Gastroesophageal sphincter (tissue), 4 donors: Measurements from ENCODE around the gene THRB. TPM values are rescaled to one million over a fixed set of nuclear protein-coding genes. Genes with fewer than 3 reads are reported as not detected.

Experiments used
- ATAC-seq: fragments of 150-250 bp; one replicate; pipeline ENCODE4 v1.9.1; 2016; ENCODE audit warnings: mild to moderate bottlenecking, moderate library complexity
- H3K27ac ChIP-seq, 4 donors: fragments of 200-600 bp; sonication (generic) in 3 of 4; 1 replicate in 3 of 4; 2 replicates in 1 of 4; pipeline ENCODE4 v1.5.1; 2016 to 2019
- H3K27me3 ChIP-seq: fragments of 200-600 bp; sonication (generic); one replicate; pipeline ENCODE4 v1.5.1; 2019
- H3K36me3 ChIP-seq, 2 donors: fragments of 200-600 bp; sonication (generic); one replicate each; pipeline ENCODE4 v1.5.1; 2019; ENCODE audit warnings: control low read depth in 1 of 2
- H3K4me1 ChIP-seq, 3 donors: fragments of 200-600 bp; sonication (generic); 1 replicate in 2 of 3; 2 replicates in 1 of 3; pipeline ENCODE4 v1.5.1; 2016 to 2019; ENCODE audit warnings: control low read depth in 2 of 3
- H3K4me3 ChIP-seq, 2 donors: fragments of 200-600 bp; sonication (generic); one replicate each; pipeline ENCODE4 v1.5.1; 2019; ENCODE audit warnings: mild to moderate bottlenecking in 1 of 2, moderate library complexity in 1 of 2
- H3K9me3 ChIP-seq, 3 donors: fragments of 200-600 bp; sonication (generic); one replicate each; pipeline ENCODE4 v1.5.1; 2017 to 2019; ENCODE audit warnings: control low read depth in 2 of 3
- CTCF ChIP-seq, 4 experiments: fragments of 200-600 bp in 2 of 4; fragments of 450-650 bp in 2 of 4; sonication (generic) in 1 of 4; IDR thresholded peaks; one replicate each; pipeline ENCODE4 v1.5.1; 2017 to 2019; ENCODE audit warnings: antibody characterized with exemption in 4 of 4, mild to moderate bottlenecking in 2 of 4, moderate library complexity in 2 of 4
- EP300 ChIP-seq: sonication (generic); formaldehyde crosslinking; IDR thresholded peaks from one replicate; pipeline ENCODE4 v1.6.1; 2017; ENCODE audit warnings: antibody characterized with exemption, mild to moderate bottlenecking
- POLR2A ChIP-seq, 2 donors: fragments of 450-650 bp; IDR thresholded peaks; one replicate each; pipeline ENCODE4 v1.6.1; 2017; ENCODE audit warnings: antibody characterized with exemption in 2 of 2, mild to moderate bottlenecking in 2 of 2, moderate library complexity in 1 of 2
- POLR2AphosphoS5 ChIP-seq: sonication (generic); formaldehyde crosslinking; IDR thresholded peaks from one replicate; pipeline ENCODE4 v1.6.1; 2017; ENCODE audit warnings: antibody characterized with exemption
- WGBS, 2 donors: methylation state at CpG; one replicate each; pipeline ENCODE4 v1.1.5; 2018; ENCODE audit warnings: low coverage in 1 of 2; 5-methylcytosine and 5-hydroxymethylcytosine counted together
- total RNA-seq, 4 donors: library from RNA; depleted of rRNA; stranded (reverse); fragments of >200 nt; gene quantifications; one replicate each; pipeline ENCODE4 v1.1.0, GENCODE V29; 2016

THRB gene
- total RNA-seq, 4 donors from 2014 or later = 42.5 to 61.9 (median 55.8) TPM

DNA sequence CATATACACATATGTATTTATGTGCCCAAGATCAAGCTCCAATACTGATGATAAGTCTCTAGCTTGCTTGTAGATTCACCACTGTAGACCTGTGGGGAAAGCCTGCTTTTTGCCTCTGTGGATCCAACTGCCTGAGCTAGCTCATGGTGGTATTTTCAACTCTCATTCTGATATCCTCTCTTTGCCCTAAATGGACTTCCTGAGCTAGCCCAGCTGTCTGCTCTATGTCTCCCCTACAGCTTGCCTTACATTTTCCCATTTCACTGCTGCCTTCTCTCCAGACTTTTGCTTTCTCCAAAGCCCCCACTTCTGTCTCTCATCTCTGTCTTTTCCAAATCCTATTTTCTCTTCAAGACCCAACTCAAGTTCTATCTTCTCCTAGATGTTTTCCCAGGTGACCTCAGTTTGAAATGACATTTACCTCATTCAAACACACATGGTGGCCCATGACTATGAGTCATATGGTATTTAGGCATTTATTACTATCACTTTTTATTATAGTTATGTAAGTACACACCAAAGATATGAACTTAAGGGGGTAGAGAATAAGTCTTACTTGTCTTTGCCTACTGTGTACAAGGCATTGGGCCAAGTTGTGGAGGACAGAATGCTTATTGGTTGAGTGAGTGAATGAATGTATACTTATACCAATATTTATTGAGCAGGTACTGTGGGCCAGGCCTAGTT is 357.9 kb downstream of the THRB start:
- H3K27ac ChIP-seq = peak overlapping the region; percentile 36 to 82 (median 77)
- no peaks in the 10 kb centered on the region for H3K9me3 ChIP-seq
- no peaks in the 10 kb centered on the region for H3K27me3 ChIP-seq
- TF ChIP-seq POLR2A (IDR thresholded peaks at IDR 0.05) (no peak), CTCF (IDR thresholded peaks at IDR 0.05) (no peak), EP300 (no peak), POLR2AphosphoS5 (no peak)
- no peak for ATAC-seq
- no peak overlapping the region for H3K4me3 ChIP-seq
- H3K36me3 ChIP-seq = peaks cover 0 to 32% of the 10 kb centered on the region in 2 donors
- H3K4me1 ChIP-seq = peaks cover 6 to 66% (median 20%) of the 10 kb centered on the region in 3 donors

- TF ChIP-seq POLR2A (IDR thresholded peaks at IDR 0.05) (no peak), POLR2AphosphoS5 (no peak), CTCF (IDR thresholded peaks at IDR 0.05) (no peak), EP300 (no peak)
- Histone ChIP-seq H3K36me3 (peaks cover 0 to 34% of the 10 kb centered on the region in 2 donors), H3K27me3 (no peaks in the 10 kb centered on the region), H3K9me3 (no peaks in the 10 kb centered on the region), H3K4me1 (peaks cover 6 to 54% (median 20%) of the 10 kb centered on the region in 3 donors), H3K4me3 (no peak overlapping the region), H3K27ac (peak overlapping the region; percentile 61 to 87 (median 77))
- WGBS, 2 donors = 34 to 55% methylated on average over 2 of the region's 2 CpGs
- peak; percentile 52 for ATAC-seq
These were observed 359.4 kb downstream of the THRB start for GRCh38 chr3:24135280-24135679.

- 58 to 76% methylated on average over 1 to 2 of the region's 2 CpGs for WGBS, 2 donors
- H3K4me3 ChIP-seq = no peak overlapping the region
- H3K9me3 ChIP-seq = no peaks in the 10 kb centered on the region
- no peak for TF ChIP-seq POLR2A (IDR thresholded peaks at IDR 0.05)
- TF ChIP-seq EP300 = no peak
- no peak for TF ChIP-seq CTCF (IDR thresholded peaks at IDR 0.05)
- no peak for TF ChIP-seq POLR2AphosphoS5
- no peak for ATAC-seq
- H3K27ac ChIP-seq = peak overlapping the region; percentile 61 to 87 (median 77)
- H3K4me1 ChIP-seq = peaks cover 9 to 54% (median 19%) of the 10 kb centered on the region in 3 donors
- H3K27me3 ChIP-seq = no peaks in the 10 kb centered on the region
- peaks cover 0 to 34% of the 10 kb centered on the region in 2 donors for H3K36me3 ChIP-seq
These were observed 360.7 kb downstream of the THRB start for GRCh38 chr3:24133942-24134341.

DNA sequence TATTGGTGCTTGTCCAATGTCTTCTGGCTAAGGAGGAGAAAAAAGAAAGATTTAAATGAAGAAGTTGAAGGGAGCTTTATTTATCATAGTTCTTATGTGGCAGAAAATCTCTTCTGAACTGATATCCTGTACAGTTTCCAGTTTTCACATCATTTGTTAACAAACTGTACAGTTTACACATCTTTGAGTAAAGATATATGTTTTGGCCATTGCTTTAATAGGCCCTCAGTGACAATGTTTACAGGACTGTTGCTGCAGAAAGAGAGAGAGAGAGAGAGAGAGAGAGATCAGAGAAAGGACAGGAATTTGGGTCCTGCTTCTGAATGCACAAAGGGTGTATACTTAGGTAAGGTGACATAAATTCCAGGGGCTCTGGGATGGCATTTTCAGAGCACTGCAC is 361.2 kb downstream of the THRB start:
- no peak for ATAC-seq
- Histone ChIP-seq H3K4me3 (no peak overlapping the region), H3K9me3 (no peaks in the 10 kb centered on the region), H3K36me3 (peaks cover 0 to 34% of the 10 kb centered on the region in 2 donors), H3K27me3 (no peaks in the 10 kb centered on the region), H3K27ac (peak overlapping the region in 3 of 4 donors; percentile 73 to 87 (median 81)), H3K4me1 (peaks cover 7 to 54% (median 19%) of the 10 kb centered on the region in 3 donors)
- TF ChIP-seq POLR2AphosphoS5 (no peak), CTCF (IDR thresholded peaks at IDR 0.05) (no peak)

DNA sequence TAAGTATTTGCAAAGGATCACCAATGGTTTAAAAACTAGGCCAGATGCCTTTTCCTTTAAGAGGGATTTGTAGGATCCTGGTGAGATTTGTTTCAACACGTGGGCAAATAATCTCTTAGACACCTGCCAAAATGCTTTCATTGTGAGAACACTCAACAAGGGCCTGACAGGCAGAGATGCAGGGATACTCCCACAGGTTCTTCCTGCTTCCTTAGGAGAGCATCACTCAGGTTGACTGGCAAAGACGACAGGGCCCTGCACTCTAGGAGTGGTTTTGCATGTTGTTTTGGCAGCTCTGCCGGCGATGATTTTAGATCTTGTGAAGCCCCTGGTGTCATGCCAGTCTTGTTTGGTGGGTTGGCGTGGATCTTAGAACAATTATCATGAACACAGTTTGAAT is 365.1 kb downstream of the THRB start:
- Histone ChIP-seq H3K4me1 (peaks cover 4 to 50% (median 4%) of the 10 kb centered on the region in 3 donors), H3K9me3 (no peaks in the 10 kb centered on the region), H3K36me3 (peaks cover 0 to 44% of the 10 kb centered on the region in 2 donors), H3K4me3 (no peak overlapping the region), H3K27ac (peak overlapping the region in 2 of 4 donors; percentile 68 to 79), H3K27me3 (no peaks in the 10 kb centered on the region)
- ATAC-seq = no peak
- 50 to 53% methylated on average over 2 of the region's 5 CpGs for WGBS, 2 donors
- TF ChIP-seq EP300 = no peak
- TF ChIP-seq CTCF (IDR thresholded peaks at IDR 0.05) = no peak
- TF ChIP-seq POLR2A (IDR thresholded peaks at IDR 0.05) = no peak
- TF ChIP-seq POLR2AphosphoS5 = no peak
